OCI-LY1 (cell line): Measurements from ENCODE around the gene TRRAP.
"Not testable (repeated sequence)": the region's sequence is repeated elsewhere in the genome, so short reads cannot be mapped to it uniquely, and the experiment has no call there.

Experiments
- H2AFZ ChIP-seq: fragments of 200-600 bp; sonication (generic), shearing (Covaris generic); 2 replicates; pipeline ENCODE4 v1.6.0; 2014; ENCODE audit warnings: antibody characterized with exemption, mild to moderate bottlenecking, low read length
- H3F3A ChIP-seq: fragments of 200-600 bp; sonication (generic), shearing (Covaris generic); 2 replicates; pipeline ENCODE4 v1.6.0; 2014; ENCODE audit warnings: mild to moderate bottlenecking, antibody characterized with exemption, low read length, moderate library complexity; ENCODE audit not compliant: insufficient read depth
- H3K27ac ChIP-seq: fragments of 200-600 bp; sonication (generic); 2 replicates; pipeline ENCODE4 v1.5.1; 2014; ENCODE audit warnings: low read length, mixed run types, mild to moderate bottlenecking, low read depth; ENCODE audit not compliant: poor library complexity, severe bottlenecking
- H3K27me3 ChIP-seq: fragments of 200-600 bp; sonication (generic); 2 replicates; pipeline ENCODE4 v1.6.0; 2014; ENCODE audit warnings: antibody characterized with exemption, mild to moderate bottlenecking, low read length, moderate library complexity; ENCODE audit not compliant: insufficient read depth
- H3K36me3 ChIP-seq: fragments of 200-600 bp; sonication (generic); 2 replicates; pipeline ENCODE4 v1.6.1; 2014; ENCODE audit warnings: mild to moderate bottlenecking, antibody characterized with exemption, low read length, moderate library complexity, mixed read lengths; ENCODE audit not compliant: insufficient read depth
- H3K4me1 ChIP-seq: fragments of 200-600 bp; sonication (generic); 2 replicates; pipeline ENCODE4 v1.5.1; 2014; ENCODE audit warnings: mild to moderate bottlenecking, low read length, moderate library complexity; ENCODE audit not compliant: insufficient read depth, severe bottlenecking
- H3K4me2 ChIP-seq: fragments of 200-600 bp; sonication (generic), shearing (Covaris generic); 2 replicates; pipeline ENCODE4 v1.6.1; 2014; ENCODE audit warnings: low read length
- H3K4me3 ChIP-seq: fragments of 200-600 bp; sonication (generic); 2 replicates; pipeline ENCODE4 v1.5.1; 2014; ENCODE audit warnings: low read length, low read depth, mild to moderate bottlenecking, mixed read lengths; ENCODE audit not compliant: poor library complexity, severe bottlenecking
- H3K79me2 ChIP-seq: fragments of 200-600 bp; shearing (Covaris generic); 2 replicates; pipeline ENCODE4 v1.6.1; 2016; ENCODE audit warnings: mixed run types, low read length, mixed read lengths; ENCODE audit not compliant: insufficient read depth
- H3K9ac ChIP-seq: fragments of 200-600 bp; sonication (generic), shearing (Covaris generic); 2 replicates; pipeline ENCODE4 v1.6.1; 2014; ENCODE audit warnings: mild to moderate bottlenecking, low read length, mixed read lengths
- H3K9me2 ChIP-seq: fragments of 200-600 bp; sonication (generic), shearing (Covaris generic); 2 replicates; pipeline ENCODE4 v1.6.1; 2014; ENCODE audit warnings: low read depth, mild to moderate bottlenecking, low read length, mixed read lengths
- H3K9me3 ChIP-seq: fragments of 200-600 bp; shearing (Covaris generic); 2 replicates; pipeline ENCODE4 v1.6.1; 2014; ENCODE audit warnings: low read length, mixed read lengths
- H4K20me1 ChIP-seq: fragments of 200-600 bp; sonication (generic), shearing (Covaris generic); 2 replicates; pipeline ENCODE4 v1.6.0; 2016; ENCODE audit warnings: mild to moderate bottlenecking, low read length; ENCODE audit not compliant: insufficient read depth
- EZH2 ChIP-seq: fragments of 200-600 bp; sonication (generic), shearing (Covaris generic); IDR thresholded peaks from 2 replicates; pipeline ENCODE4 v1.8.0; 2017; ENCODE audit warnings: borderline replicate concordance, mixed run types, mild to moderate bottlenecking, antibody characterized with exemption, low read length, moderate library complexity, mixed read lengths
- TF ChIP-seq, protein P1 (sequence below): fragments of 200-600 bp; sonication (generic), shearing (Covaris generic); IDR thresholded peaks from 2 replicates; pipeline ENCODE4 v1.5.1; 2017; ENCODE audit warnings: mild to moderate bottlenecking, antibody characterized with exemption, low read length, moderate library complexity, mixed read lengths

TRRAP gene

DNA sequence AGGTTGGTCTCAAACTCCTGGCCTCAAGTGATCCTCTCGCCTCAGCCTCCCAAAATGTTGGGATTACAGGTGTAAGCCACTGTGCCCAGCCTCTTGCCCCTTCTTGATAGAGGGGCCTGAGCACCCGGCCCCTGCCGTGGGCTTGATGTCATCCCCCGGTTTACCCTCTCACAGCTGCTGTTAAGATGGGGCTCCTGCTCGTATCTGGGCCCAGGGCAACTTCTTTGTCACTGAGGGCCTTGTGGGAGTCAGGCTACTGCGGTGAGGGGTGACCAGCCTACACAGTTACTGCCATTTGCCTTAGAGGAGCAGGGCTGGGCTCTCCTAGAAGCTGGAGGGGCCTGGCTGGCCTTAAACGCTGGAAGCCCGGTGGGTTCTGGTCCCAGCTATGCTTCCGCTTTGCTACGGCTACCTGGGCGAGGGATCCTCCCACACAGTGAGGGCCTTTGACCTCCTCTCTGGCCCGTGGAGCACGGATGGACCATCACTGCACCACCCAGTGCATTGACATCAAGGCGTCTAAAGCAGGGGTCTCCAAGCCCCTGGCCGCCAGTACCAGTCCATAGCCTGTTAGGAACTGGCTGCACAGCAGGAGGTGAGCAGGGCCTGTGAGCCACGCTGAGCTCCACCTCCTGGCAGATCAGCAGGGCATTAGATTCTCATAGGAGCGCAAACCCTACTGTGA is 7.4 kb upstream of the TRRAP start:
- Histone ChIP-seq H2AFZ (no peak overlapping the region), H3K79me2 (no peaks in the 10 kb centered on the region), H3K4me2 (0 out of 2 replicates have a peak overlapping the region, but pooled peaks have one; percentile 4), H3K4me3 (no peak overlapping the region), H3K27ac (no peak overlapping the region), H3K36me3 (no peaks in the 10 kb centered on the region), H3K9me2 (no peaks in the 10 kb centered on the region), H3K4me1 (peaks cover 10% of the 10 kb centered on the region), H4K20me1 (no peaks in the 10 kb centered on the region), H3K9me3 (no peaks in the 10 kb centered on the region), H3K27me3 (peaks cover 18% of the 10 kb centered on the region; the same call in 1 of the 2 replicates), H3K9ac (no peak overlapping the region), H3F3A (0 out of 2 replicates have a peak, but pooled peaks cover 3% of the 10 kb centered on the region)
- TF ChIP-seq EZH2 = no peak
- TF ChIP-seq, protein P1, sequence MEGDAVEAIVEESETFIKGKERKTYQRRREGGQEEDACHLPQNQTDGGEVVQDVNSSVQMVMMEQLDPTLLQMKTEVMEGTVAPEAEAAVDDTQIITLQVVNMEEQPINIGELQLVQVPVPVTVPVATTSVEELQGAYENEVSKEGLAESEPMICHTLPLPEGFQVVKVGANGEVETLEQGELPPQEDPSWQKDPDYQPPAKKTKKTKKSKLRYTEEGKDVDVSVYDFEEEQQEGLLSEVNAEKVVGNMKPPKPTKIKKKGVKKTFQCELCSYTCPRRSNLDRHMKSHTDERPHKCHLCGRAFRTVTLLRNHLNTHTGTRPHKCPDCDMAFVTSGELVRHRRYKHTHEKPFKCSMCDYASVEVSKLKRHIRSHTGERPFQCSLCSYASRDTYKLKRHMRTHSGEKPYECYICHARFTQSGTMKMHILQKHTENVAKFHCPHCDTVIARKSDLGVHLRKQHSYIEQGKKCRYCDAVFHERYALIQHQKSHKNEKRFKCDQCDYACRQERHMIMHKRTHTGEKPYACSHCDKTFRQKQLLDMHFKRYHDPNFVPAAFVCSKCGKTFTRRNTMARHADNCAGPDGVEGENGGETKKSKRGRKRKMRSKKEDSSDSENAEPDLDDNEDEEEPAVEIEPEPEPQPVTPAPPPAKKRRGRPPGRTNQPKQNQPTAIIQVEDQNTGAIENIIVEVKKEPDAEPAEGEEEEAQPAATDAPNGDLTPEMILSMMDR = no peak

DNA sequence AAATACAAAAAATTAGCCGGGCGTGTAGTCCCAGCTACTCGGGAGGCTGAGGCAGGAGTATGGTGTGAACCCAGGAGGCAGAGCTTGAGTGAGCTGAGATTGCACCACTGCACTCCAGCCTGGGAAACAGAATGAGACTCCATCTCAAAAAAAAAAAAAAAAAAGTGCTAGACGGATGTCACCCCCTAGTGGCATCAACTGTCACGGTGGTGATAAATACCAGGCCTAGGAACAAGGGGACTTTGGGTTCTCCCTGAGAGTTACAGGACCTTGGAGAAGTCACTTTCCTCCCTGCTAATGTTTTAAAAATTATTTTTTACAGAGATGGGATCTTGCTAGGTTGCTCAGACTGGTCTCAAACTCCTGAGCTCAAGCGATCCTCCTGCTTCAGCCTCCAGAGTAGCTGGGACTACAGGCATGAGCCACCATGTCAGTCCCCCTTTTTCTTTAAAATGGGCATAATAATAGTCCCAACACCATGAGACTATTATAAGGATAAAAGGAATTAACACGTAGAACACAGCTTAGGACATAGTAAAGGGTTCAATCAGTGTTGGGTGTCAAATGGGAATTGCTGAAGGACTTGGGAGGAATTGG is 5.9 kb upstream of the TRRAP start:
- Histone ChIP-seq H3K27ac (no peak overlapping the region), H3K4me1 (peaks cover 10% of the 10 kb centered on the region), H3K79me2 (no peaks in the 10 kb centered on the region), H2AFZ (no peak overlapping the region), H3K27me3 (peaks cover 14% of the 10 kb centered on the region; the same call in 1 of the 2 replicates), H3K9me3 (no peaks in the 10 kb centered on the region), H3F3A (0 out of 2 replicates have a peak, but pooled peaks cover 3% of the 10 kb centered on the region), H4K20me1 (no peaks in the 10 kb centered on the region), H3K9ac (no peak overlapping the region), H3K4me2 (no peak overlapping the region), H3K36me3 (no peaks in the 10 kb centered on the region), H3K4me3 (no peak overlapping the region), H3K9me2 (no peaks in the 10 kb centered on the region)
- no peak for TF ChIP-seq EZH2
- TF ChIP-seq, protein P1 = peak; percentile 56

DNA sequence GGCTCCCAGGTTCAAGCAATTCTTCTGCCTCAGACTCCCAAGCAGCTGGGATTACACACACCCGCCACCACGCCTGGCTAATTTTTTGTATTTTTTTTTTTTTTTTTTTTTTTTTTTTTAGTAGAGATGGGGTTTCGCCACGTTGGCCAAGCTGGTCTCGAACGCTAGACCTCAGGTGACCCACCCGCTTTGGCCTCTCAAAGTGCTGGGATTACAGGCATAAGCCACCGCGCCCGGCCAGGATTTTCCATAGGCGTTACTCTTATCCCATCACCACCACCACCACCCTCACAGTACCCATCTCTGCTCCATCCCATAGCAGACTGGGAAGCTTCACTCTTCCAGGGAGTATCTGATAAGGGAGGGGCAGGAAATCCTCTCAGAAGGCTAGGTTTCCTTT is 4.7 kb upstream of the TRRAP start:
- not testable (repeated sequence) for H3K9me3 ChIP-seq

More for the DNA sequence above, 4.7 kb upstream of the TRRAP start:
- H3K4me3 ChIP-seq, H3K9me2 ChIP-seq, H4K20me1 ChIP-seq, H3K79me2 ChIP-seq, H3K9ac ChIP-seq, H3K27ac ChIP-seq, H3K4me2 ChIP-seq, H2AFZ ChIP-seq, H3K36me3 ChIP-seq, H3F3A ChIP-seq: not testable (repeated sequence)
- peaks cover 10% of the 10 kb centered on the region; the same call in 1 of the 2 replicates for H3K27me3 ChIP-seq
- H3K4me1 ChIP-seq = peaks cover 14% of the 10 kb centered on the region
